PC-9 (cell line): Measurements from ENCODE around the gene SETD4.

Experiments used
- CTCF ChIP-seq: fragments of 200-600 bp; sonication (generic); conservative IDR thresholded peaks from 2 replicates; pipeline ENCODE4 v1.6.1; 2017; ENCODE audit warnings: mixed run types, antibody characterized with exemption, mild to moderate bottlenecking, moderate library complexity
- EZH2 ChIP-seq: fragments of 200-600 bp; sonication (generic); IDR thresholded peaks from 2 replicates; pipeline ENCODE4 v1.8.0; 2017; ENCODE audit warnings: antibody characterized with exemption, low read depth

GRCh38 chr21:36105327-36105842 lies 45.1 kb upstream of the SETD4 start:
- TF ChIP-seq CTCF (no peak), EZH2 (no peak)
